OCI-LY3 (cell line): Measurements from ENCODE around the gene DDX28.

ENCODE experiments used
- EZH2phosphoT487 ChIP-seq: fragments of 200-600 bp; shearing (Covaris generic); IDR thresholded peaks from 2 replicates; pipeline ENCODE4 v1.6.1; 2018; ENCODE audit warnings: antibody characterized with exemption, mixed run types, low read depth
- TF ChIP-seq, protein P1 (sequence below): fragments of 200-600, 300-600 bp; sonication (generic); IDR thresholded peaks from 2 replicates; pipeline ENCODE4 v1.5.1; 2014; ENCODE audit warnings: antibody characterized with exemption, low read length, low read depth

DNA sequence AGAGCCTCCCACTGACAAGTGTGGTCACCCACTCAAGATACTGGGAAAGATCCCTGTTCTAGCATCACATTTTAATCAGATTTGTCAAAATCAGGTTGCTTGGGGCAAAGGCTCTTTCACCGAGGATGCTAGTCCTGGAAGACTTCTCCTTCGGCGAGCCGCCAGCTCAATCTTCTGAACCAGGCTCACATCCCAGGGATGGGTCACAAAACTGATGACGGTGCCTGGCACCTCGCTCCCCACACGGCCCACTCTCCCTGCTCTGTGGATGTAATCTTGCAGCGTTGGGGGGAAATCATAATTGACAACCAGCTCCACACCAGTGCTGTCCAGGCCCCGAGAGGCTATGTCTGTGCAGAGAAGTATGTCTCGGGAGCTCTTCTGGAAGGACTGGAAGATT, 1.5 kb downstream of the DDX28 start:
- TF ChIP-seq, protein P1, sequence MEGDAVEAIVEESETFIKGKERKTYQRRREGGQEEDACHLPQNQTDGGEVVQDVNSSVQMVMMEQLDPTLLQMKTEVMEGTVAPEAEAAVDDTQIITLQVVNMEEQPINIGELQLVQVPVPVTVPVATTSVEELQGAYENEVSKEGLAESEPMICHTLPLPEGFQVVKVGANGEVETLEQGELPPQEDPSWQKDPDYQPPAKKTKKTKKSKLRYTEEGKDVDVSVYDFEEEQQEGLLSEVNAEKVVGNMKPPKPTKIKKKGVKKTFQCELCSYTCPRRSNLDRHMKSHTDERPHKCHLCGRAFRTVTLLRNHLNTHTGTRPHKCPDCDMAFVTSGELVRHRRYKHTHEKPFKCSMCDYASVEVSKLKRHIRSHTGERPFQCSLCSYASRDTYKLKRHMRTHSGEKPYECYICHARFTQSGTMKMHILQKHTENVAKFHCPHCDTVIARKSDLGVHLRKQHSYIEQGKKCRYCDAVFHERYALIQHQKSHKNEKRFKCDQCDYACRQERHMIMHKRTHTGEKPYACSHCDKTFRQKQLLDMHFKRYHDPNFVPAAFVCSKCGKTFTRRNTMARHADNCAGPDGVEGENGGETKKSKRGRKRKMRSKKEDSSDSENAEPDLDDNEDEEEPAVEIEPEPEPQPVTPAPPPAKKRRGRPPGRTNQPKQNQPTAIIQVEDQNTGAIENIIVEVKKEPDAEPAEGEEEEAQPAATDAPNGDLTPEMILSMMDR = no peak
- TF ChIP-seq EZH2phosphoT487 = no peak
